Myometrial cell (primary cell): ENCODE measurements around the gene PCBD1. TPM values are rescaled to one million over a fixed set of nuclear protein-coding genes. Genes with fewer than 3 reads are reported as not detected.

Source experiments
- total RNA-seq: library from RNA; depleted of rRNA; stranded (reverse); fragments of >200 nt; gene quantifications from 2 replicates; pipeline ENCODE4 v1.2.3, GENCODE V29; 2015

The PCBD1 gene
- 51.0 and 53.3 TPM in 2 replicates for total RNA-seq

GRCh38 chr10:70887804-70888800 lies at the start of gene PCBD1:
Gene PCBD1, minus strand, starts transcription at chr10:70888565. Its CDS starts 32 bp downstream, at chr10:70888533.

Other genes with a start within 250 kb of the PCBD1 start
- under 0.01 and 0.18 TPM in 2 replicates for gene ADAMTS14, start 216.1 kb downstream of the PCBD1 start, total RNA-seq
- not detected in 2 replicates for gene TBATA, start 103.2 kb downstream of the PCBD1 start, total RNA-seq
- 15.6 and 23.4 TPM in 2 replicates for gene SGPL1, start 72.6 kb downstream of the PCBD1 start, total RNA-seq